HG02938 (cell line): ENCODE data around the gene KCNC4.

ENCODE experiments used
- ATAC-seq: cut with Tn5 transposase; IDR thresholded peaks from one replicate; pipeline ENCODE4 v1.9.1; 2021; ENCODE audit warnings: mild to moderate bottlenecking, moderate library complexity; ENCODE audit not compliant: unreplicated experiment

KCNC4 gene

GRCh38 chr1:110211496-110212168 lies 1.5 kb downstream of the KCNC4 start:
- ATAC-seq, result no peak

- no peak for ATAC-seq
Measured at GRCh38 chr1:110212169-110213142, 2.3 kb downstream of the KCNC4 start.

- ATAC-seq, result no peak
Measured at GRCh38 chr1:110213143-110213540, 3.0 kb downstream of the KCNC4 start.

GRCh38 chr1:110214454-110215404 lies 4.6 kb downstream of the KCNC4 start:
- no peak for ATAC-seq

- ATAC-seq, result no peak
Measured at GRCh38 chr1:110215621-110216515, 5.8 kb downstream of the KCNC4 start.

GRCh38 chr1:110216844-110217444 lies 6.8 kb downstream of the KCNC4 start:
- ATAC-seq, result no peak

- ATAC-seq, result no peak
Measured at GRCh38 chr1:110218137-110218536, 8.0 kb downstream of the KCNC4 start.

- no peak for ATAC-seq
Measured at GRCh38 chr1:110218739-110219138, 8.6 kb downstream of the KCNC4 start.

GRCh38 chr1:110220324-110220723 lies 10.2 kb downstream of the KCNC4 start:
- ATAC-seq, result no peak

GRCh38 chr1:110221119-110221518 lies 11.0 kb downstream of the KCNC4 start:
- no peak for ATAC-seq

GRCh38 chr1:110223127-110223526 lies 13.0 kb downstream of the KCNC4 start:
- ATAC-seq, result no peak

- ATAC-seq, result no peak
Measured at GRCh38 chr1:110223581-110223980, 13.5 kb downstream of the KCNC4 start.

GRCh38 chr1:110224240-110224995 lies 14.3 kb downstream of the KCNC4 start:
- ATAC-seq, result no peak

- no peak for ATAC-seq
Measured at GRCh38 chr1:110225212-110225611, 15.1 kb downstream of the KCNC4 start.

- ATAC-seq, result no peak
Measured at GRCh38 chr1:110225756-110226404, 15.8 kb downstream of the KCNC4 start.

GRCh38 chr1:110227774-110228173 lies 17.7 kb downstream of the KCNC4 start:
- ATAC-seq, result no peak

GRCh38 chr1:110228381-110228780 lies 18.3 kb downstream of the KCNC4 start:
- no peak for ATAC-seq

- no peak for ATAC-seq
Measured at GRCh38 chr1:110228869-110229268, 18.8 kb downstream of the KCNC4 start.
